ENCODE results near the gene DCHS2. TPM values are rescaled to one million over a fixed set of nuclear protein-coding genes. Genes with fewer than 3 reads are reported as not detected.

The DCHS2 gene
- total RNA-seq, 1 donor: under 0.01 TPM

GRCh38 chr4:154421618-154422017 is 70.0 kb downstream of the DCHS2 start:
- Histone ChIP-seq H3K27me3 (ENCODE audit: insufficient read depth, low read length) (no peaks in the 10 kb centered on the region), H3K4me2 (ENCODE audit: insufficient read depth, low read length) (no peak overlapping the region), H3K27ac (ENCODE audit: low read depth, low read length) (no peak overlapping the region), H3K4me3 (ENCODE audit: insufficient read depth, low read length) (no peak overlapping the region), H3K4me1 (ENCODE audit: insufficient read depth, low read length) (no peaks in the 10 kb centered on the region), H3K36me3 (ENCODE audit: insufficient read depth, low read length) (no peaks in the 10 kb centered on the region), H3K79me2 (ENCODE audit: insufficient read depth, low read length) (no peaks in the 10 kb centered on the region), H4K20me1 (ENCODE audit: insufficient read depth, low read length) (no peaks in the 10 kb centered on the region), H2AFZ (ENCODE audit: low read length) (no peak overlapping the region), H3K9me3 (ENCODE audit: low read depth, low read length) (no peaks in the 10 kb centered on the region)
- DNase-seq (ENCODE audit: insufficient read length, low spot score, missing footprints): no peak
- TF ChIP-seq CTCF (IDR thresholded peaks at IDR 0.05; ENCODE audit: extremely low read depth, low read depth, low read length): no peak

GRCh38 chr4:154417373-154417673 is 74.3 kb downstream of the DCHS2 start:
- no peaks in the 10 kb centered on the region for H3K36me3 ChIP-seq (ENCODE audit: insufficient read depth, low read length)
- no peaks in the 10 kb centered on the region for H3K9me3 ChIP-seq (ENCODE audit: low read depth, low read length)
- no peak for TF ChIP-seq CTCF (IDR thresholded peaks at IDR 0.05; ENCODE audit: extremely low read depth, low read depth, low read length)
- H3K4me3 ChIP-seq (ENCODE audit: insufficient read depth, low read length): peak overlapping the region; percentile 69
- peak overlapping the region; percentile 80 for H2AFZ ChIP-seq (ENCODE audit: low read length)
- H3K27me3 ChIP-seq (ENCODE audit: insufficient read depth, low read length): no peaks in the 10 kb centered on the region
- no peak for DNase-seq (ENCODE audit: insufficient read length, low spot score, missing footprints)
- H4K20me1 ChIP-seq (ENCODE audit: insufficient read depth, low read length): no peaks in the 10 kb centered on the region
- H3K79me2 ChIP-seq (ENCODE audit: insufficient read depth, low read length): no peaks in the 10 kb centered on the region
- H3K4me2 ChIP-seq (ENCODE audit: insufficient read depth, low read length): peak overlapping the region; percentile 90
- peaks cover 3% of the 10 kb centered on the region for H3K4me1 ChIP-seq (ENCODE audit: insufficient read depth, low read length)
- no peak overlapping the region for H3K27ac ChIP-seq (ENCODE audit: low read depth, low read length)

DNA sequence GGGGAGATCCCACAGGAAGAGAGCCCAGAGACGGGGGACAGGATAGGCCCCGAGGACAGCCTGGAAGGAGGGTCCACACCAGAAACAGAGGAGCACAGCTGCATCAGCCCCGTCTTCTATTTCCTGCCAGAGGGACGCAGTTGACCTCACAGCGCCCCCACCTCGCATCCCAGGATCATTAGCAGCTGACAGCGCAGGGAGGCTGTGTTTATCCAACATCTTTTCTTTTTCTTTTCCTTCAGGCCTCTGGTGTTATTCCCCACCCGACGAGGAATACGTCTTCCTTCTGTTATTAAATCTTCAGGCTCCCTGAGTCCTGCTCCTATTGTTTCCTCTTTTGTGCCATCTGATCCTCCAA is 75.4 kb downstream of the DCHS2 start:
- DNase-seq (ENCODE audit: insufficient read length, low spot score, missing footprints): no peak
- H3K36me3 ChIP-seq (ENCODE audit: insufficient read depth, low read length): no peaks in the 10 kb centered on the region
- H3K4me1 ChIP-seq (ENCODE audit: insufficient read depth, low read length): peaks cover 3% of the 10 kb centered on the region
- H3K27ac ChIP-seq (ENCODE audit: low read depth, low read length): no peak overlapping the region
- peak overlapping the region; percentile 80 for H2AFZ ChIP-seq (ENCODE audit: low read length)
- H3K4me3 ChIP-seq (ENCODE audit: insufficient read depth, low read length): peak overlapping the region; percentile 69
- no peaks in the 10 kb centered on the region for H3K27me3 ChIP-seq (ENCODE audit: insufficient read depth, low read length)
- TF ChIP-seq CTCF (IDR thresholded peaks at IDR 0.05; ENCODE audit: extremely low read depth, low read depth, low read length): no peak
- H3K9me3 ChIP-seq (ENCODE audit: low read depth, low read length): no peaks in the 10 kb centered on the region
- H4K20me1 ChIP-seq (ENCODE audit: insufficient read depth, low read length): no peaks in the 10 kb centered on the region
- H3K79me2 ChIP-seq (ENCODE audit: insufficient read depth, low read length): no peaks in the 10 kb centered on the region
- H3K4me2 ChIP-seq (ENCODE audit: insufficient read depth, low read length): peak overlapping the region; percentile 90

DNA sequence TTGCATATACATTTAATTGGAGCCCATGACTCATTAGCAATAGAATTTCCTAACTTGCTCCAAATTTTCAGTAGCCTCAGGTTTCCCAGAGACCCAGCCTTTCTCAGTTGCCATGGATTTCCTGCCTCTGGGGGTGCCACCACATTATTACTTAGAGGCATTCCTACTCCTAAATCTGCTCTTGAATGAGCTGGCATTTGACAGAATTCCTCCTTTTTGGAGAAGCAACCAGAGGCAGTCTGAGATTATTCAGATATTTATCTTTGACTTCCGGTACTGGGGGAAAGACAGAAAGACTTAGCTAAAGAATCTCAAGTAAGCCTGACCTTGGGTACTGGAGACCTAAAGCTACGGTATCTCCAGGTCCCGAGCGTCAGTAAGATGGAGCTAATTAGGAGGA is 76.3 kb downstream of the DCHS2 start:
- no peaks in the 10 kb centered on the region for H4K20me1 ChIP-seq (ENCODE audit: insufficient read depth, low read length)
- H3K4me2 ChIP-seq (ENCODE audit: insufficient read depth, low read length): no peak overlapping the region
- H3K27ac ChIP-seq (ENCODE audit: low read depth, low read length): no peak overlapping the region
- H3K4me1 ChIP-seq (ENCODE audit: insufficient read depth, low read length): peaks cover 3% of the 10 kb centered on the region
- no peaks in the 10 kb centered on the region for H3K79me2 ChIP-seq (ENCODE audit: insufficient read depth, low read length)
- H3K36me3 ChIP-seq (ENCODE audit: insufficient read depth, low read length): no peaks in the 10 kb centered on the region
- H3K27me3 ChIP-seq (ENCODE audit: insufficient read depth, low read length): no peaks in the 10 kb centered on the region
- no peaks in the 10 kb centered on the region for H3K9me3 ChIP-seq (ENCODE audit: low read depth, low read length)
- no peak for TF ChIP-seq CTCF (IDR thresholded peaks at IDR 0.05; ENCODE audit: extremely low read depth, low read depth, low read length)
- no peak overlapping the region for H2AFZ ChIP-seq (ENCODE audit: low read length)
- no peak overlapping the region for H3K4me3 ChIP-seq (ENCODE audit: insufficient read depth, low read length)
- no peak for DNase-seq (ENCODE audit: insufficient read length, low spot score, missing footprints)
